ENCODE measurements around the gene KLK15. TPM values are rescaled to one million over a fixed set of nuclear protein-coding genes. Genes with fewer than 3 reads are reported as not detected.

KLK15 gene
- total and polyA plus RNA-seq, 2 of the 8 experiments (the other 6 are each of a cell fraction or from before 2014, with no cell fraction given): not detected

DNA sequence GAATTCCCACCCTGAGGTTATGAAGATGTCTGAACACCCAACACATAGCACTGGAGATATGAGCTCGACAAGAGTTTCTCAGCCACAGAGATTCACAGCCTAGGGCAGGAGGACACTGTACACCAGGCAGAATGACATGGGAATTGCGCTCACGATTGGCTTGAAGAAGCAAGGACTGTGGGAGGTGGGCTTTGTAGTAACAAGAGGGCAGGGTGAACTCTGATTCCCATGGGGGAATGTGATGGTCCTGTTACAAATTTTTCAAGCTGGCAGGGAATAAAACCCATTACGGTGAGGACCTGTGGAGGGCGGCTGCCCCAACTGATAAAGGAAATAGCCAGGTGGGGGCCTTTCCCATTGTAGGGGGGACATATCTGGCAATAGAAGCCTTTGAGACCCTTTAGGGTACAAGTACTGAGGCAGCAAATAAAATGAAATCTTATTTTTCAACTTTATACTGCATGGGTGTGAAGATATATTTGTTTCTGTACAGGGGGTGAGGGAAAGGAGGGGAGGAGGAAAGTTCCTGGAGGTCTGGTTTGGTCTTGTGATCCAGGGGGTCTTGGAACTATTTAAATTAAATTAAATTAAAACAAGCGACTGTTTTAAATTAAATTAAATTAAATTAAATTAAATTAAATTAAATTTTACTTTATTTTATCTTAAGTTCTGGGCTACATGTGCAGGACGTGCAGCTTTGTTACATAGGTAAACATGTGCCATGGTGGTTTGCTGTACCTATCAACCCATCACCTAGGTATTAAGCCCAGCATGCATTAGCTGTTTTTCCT, 28.3 kb upstream of the KLK15 start:
- H4K20me1 ChIP-seq (replicated peaks in 1 of 2; ENCODE audit: control insufficient read depth in 1 of 2, insufficient read depth in 2 of 2, low read length in 2 of 2): no peaks in the 10 kb centered on the region
- H3K4ac ChIP-seq (replicated peaks; ENCODE audit: insufficient read length, low read depth, low read length): no peak overlapping the region
- no peak overlapping the region for H3K4me2 ChIP-seq (ENCODE audit: insufficient read depth in 1 of 2, low read depth in 2 of 2, low read length in 2 of 2)
- H3K9ac ChIP-seq (replicated peaks in 1 of 4; ENCODE audit: extremely low read depth in 1 of 4, low read depth in 3 of 4, low read length in 3 of 4): no peak overlapping the region
- H3K36me3 ChIP-seq (ENCODE audit: control insufficient read depth in 2 of 4, insufficient read depth in 4 of 4, low read length in 3 of 4): no peaks in the 10 kb centered on the region
- peaks cover 0 to 4% of the 10 kb centered on the region in 2 experiments; a peak in 2 of 4 replicates for H3K9me3 ChIP-seq (ENCODE audit: insufficient read depth in 2 of 2, low read depth in 1 of 2, low read length in 1 of 2)
- H3K14ac ChIP-seq (ENCODE audit: insufficient read length): no peak overlapping the region
- DNase-seq (ENCODE audit: low read depth in 1 of 2, low spot score in 2 of 2) (no peak), FAIRE-seq (no peak)
- H2BK12ac ChIP-seq (ENCODE audit: low read depth, low read length): no peak overlapping the region
- no peak overlapping the region for H2BK120ac ChIP-seq (replicated peaks; ENCODE audit: low read depth, low read length)
- no peak overlapping the region for H4K91ac ChIP-seq (replicated peaks; ENCODE audit: insufficient read length, low read length)
- H3K27ac ChIP-seq (ENCODE audit: low read depth, low read length): no peak overlapping the region
- no peaks in the 10 kb centered on the region for H3K79me2 ChIP-seq (ENCODE audit: control insufficient read depth in 1 of 2, insufficient read depth in 2 of 2, low read length in 2 of 2)
- H3K56ac ChIP-seq (replicated peaks; ENCODE audit: insufficient read length, low read depth, low read length): no peak overlapping the region
- ChIA-PET POLR2A (ENCODE audit: partially characterized antibody) (interaction anchor here (1.1 kb wide), 1 partner anchor 58 kb away, joined by 3 read pairs; no protein-coding TSS in a partner anchor), CTCF (ENCODE audit: partially characterized antibody) (interaction anchor here (1.4 kb wide), 2 partner anchors 9 to 14 kb away, joined by 3 read pairs; no protein-coding TSS in a partner anchor)
- no peaks in the 10 kb centered on the region for H3K27me3 ChIP-seq (replicated peaks in 1 of 4; ENCODE audit: control insufficient read depth in 3 of 4, extremely low read depth in 1 of 4, insufficient read depth in 3 of 4, low read length in 3 of 4)
- no peak overlapping the region for H3K18ac ChIP-seq (ENCODE audit: extremely low read depth, low read length)
- H2BK20ac ChIP-seq (ENCODE audit: low read length): no peak overlapping the region
- no peak overlapping the region for H4K5ac ChIP-seq (ENCODE audit: insufficient read length, low read depth, low read length)
- H3K23me2 ChIP-seq (ENCODE audit: low read depth, low read length): no peaks in the 10 kb centered on the region
- H2BK15ac ChIP-seq (ENCODE audit: low read length): no peak overlapping the region
- H2AK5ac ChIP-seq (ENCODE audit: low read depth, low read length): no peak overlapping the region
- H4K8ac ChIP-seq (ENCODE audit: extremely low read depth, insufficient read depth, low read length): no peak overlapping the region
- TF ChIP-seq EGR1 (IDR thresholded peaks at IDR 0.05; ENCODE audit: borderline replicate concordance, low read depth, low read length) (no peak), YY1 (IDR thresholded peaks at IDR 0.05; ENCODE audit: low read depth, low read length) (no peak), USF2 (IDR thresholded peaks at IDR 0.05; ENCODE audit: low read length) (no peak), FOSL1 (IDR thresholded peaks at IDR 0.05; ENCODE audit: insufficient read depth, low read depth, low read length) (no peak), CBX8 (IDR thresholded peaks at IDR 0.05; ENCODE audit: borderline replicate concordance, low read depth, low read length) (no peak), SIX5 (IDR thresholded peaks at IDR 0.05; ENCODE audit: low read depth, low read length) (no peak), CREB1 (IDR thresholded peaks at IDR 0.05) (no peak)
- H2AFZ ChIP-seq (ENCODE audit: low read length): no peak overlapping the region
- no peak overlapping the region for H3K23ac ChIP-seq (ENCODE audit: insufficient read length)
- no peak overlapping the region for H2BK5ac ChIP-seq (ENCODE audit: low read depth, low read length)
- H3K4me1 ChIP-seq (replicated peaks in 1 of 4; ENCODE audit: control insufficient read depth in 3 of 4, insufficient read depth in 4 of 4, low read length in 3 of 4): peaks cover 0 to 14% (median 6%) of the 10 kb centered on the region in 4 experiments; a peak in 5 of 7 replicates
- no peak overlapping the region for H3K4me3 ChIP-seq (ENCODE audit: extremely low read depth in 1 of 4, insufficient read depth in 2 of 4, low read depth in 3 of 4, low read length in 4 of 4)
- WGBS, 2 experiments (ENCODE audit: extremely low coverage in 1 of 2, insufficient coverage in 1 of 2, insufficient read length in 1 of 2, insufficient replicate concordance in 2 of 2, low coverage in 1 of 2, low lambda C conversion rate in 2 of 2, missing lambda C conversion rate in 1 of 2): 88% methylated on average over 7 of the region's 7 CpGs; no CpG with 5 or more reads in 1 of the 2 experiments
- no peaks in the 10 kb centered on the region for H3K79me1 ChIP-seq (ENCODE audit: low read depth, low read length)

All from H1 (cell line).